ENCODE measurements around the gene RANBP9.

The RANBP9 gene

GRCh38 chr6:13677878-13678254 is 33.8 kb downstream of the RANBP9 start:
- DNase-seq: no peak

GRCh38 chr6:13676551-13677156 is 35.0 kb downstream of the RANBP9 start:
- DNase-seq: no peak

- DNase-seq: no peak
Observed at GRCh38 chr6:13674533-13675190, 37.0 kb downstream of the RANBP9 start.

- no peak for DNase-seq
Observed at GRCh38 chr6:13673825-13674444, 37.7 kb downstream of the RANBP9 start.

GRCh38 chr6:13673368-13673767 is 38.3 kb downstream of the RANBP9 start:
- no peak for DNase-seq

GRCh38 chr6:13672904-13673303 is 38.7 kb downstream of the RANBP9 start:
- DNase-seq: no peak

GRCh38 chr6:13671548-13672127 is 40.0 kb downstream of the RANBP9 start:
- DNase-seq: no peak

GRCh38 chr6:13669476-13669875 is 42.2 kb downstream of the RANBP9 start:
- DNase-seq: no peak

GRCh38 chr6:13668291-13668928 is 43.2 kb downstream of the RANBP9 start:
- no peak for DNase-seq

- no peak for DNase-seq
Observed at GRCh38 chr6:13667655-13668054, 44.0 kb downstream of the RANBP9 start.

- DNase-seq: no peak
Observed at GRCh38 chr6:13666194-13667105, 45.2 kb downstream of the RANBP9 start.

GRCh38 chr6:13664703-13665352 is 46.8 kb downstream of the RANBP9 start:
- DNase-seq: no peak

GRCh38 chr6:13663986-13664385 is 47.6 kb downstream of the RANBP9 start:
- no peak for DNase-seq

GRCh38 chr6:13662651-13663334 is 48.8 kb downstream of the RANBP9 start:
- DNase-seq: no peak

GRCh38 chr6:13661647-13662046 is 50.0 kb downstream of the RANBP9 start:
- DNase-seq: no peak

GRCh38 chr6:13660893-13661292 is 50.7 kb downstream of the RANBP9 start:
- no peak for DNase-seq

- no peak for DNase-seq
Observed at GRCh38 chr6:13660273-13660672, 51.4 kb downstream of the RANBP9 start.

- no peak for DNase-seq
Observed at GRCh38 chr6:13655700-13656099, 55.9 kb downstream of the RANBP9 start.

GRCh38 chr6:13654496-13654895 is 57.1 kb downstream of the RANBP9 start:
- DNase-seq: no peak

GRCh38 chr6:13653296-13653695 is 58.3 kb downstream of the RANBP9 start:
- DNase-seq: no peak

GRCh38 chr6:13649393-13649792 is 62.2 kb downstream of the RANBP9 start:
- no peak for DNase-seq
